HepG2 (cell line): Measurements from ENCODE around the gene WDR86. TPM values are rescaled to one million over a fixed set of nuclear protein-coding genes. Genes with fewer than 3 reads are reported as not detected.

Experiments
- ATAC-seq: fragments of 200-7000 bp; cut with Tn5 transposase; 3 replicates; pipeline ENCODE4 v1.9.1; 2020; ENCODE audit warnings: mild to moderate bottlenecking, moderate library complexity
- BruUV-seq: library from RNA; stranded (reverse); fragments of 400-500 nt; replicated peaks from 2 replicates; lab custom pipeline; 2021; lab: Mats Ljungman, UMichigan
- CTCF ChIA-PET: fragments of 300-600 bp; formaldehyde crosslinking; extraction: SDS; loops from one replicate; lab custom pipeline; 2021; ENCODE audit warnings: low total read pairs, inconsistent platforms, low intra/inter-chr PET ratio; lab: Yijun Ruan, JAX
- POLR2A ChIA-PET: fragments of 350-600 bp; sonication (Branson Sonifier 250); formaldehyde crosslinking; loops from one replicate; lab custom pipeline; 2020; ENCODE audit warnings: antibody characterized with exemption, inconsistent platforms; lab: Yijun Ruan, JAX
- DNase-seq: peaks from one replicate; pipeline ENCODE4 v3.0.0-alpha.2; 2015; ENCODE audit warnings: low spot score
- FAIRE-seq: peaks from 3 replicates; lab custom pipeline; 2011; peaks lifted over from hg19 to GRCh38; lab: Jason Lieb, UNC
- H2AFZ ChIP-seq: one replicate; pipeline ENCODE4 v1.6.1; 2011; ENCODE audit warnings: low read length, inconsistent platforms
- H3K27ac ChIP-seq: fragments of 300-600 bp; 3 replicates; pipeline ENCODE4 v1.8.0; 2011; ENCODE audit warnings: mixed run types, mild to moderate bottlenecking, mixed read lengths, low read length, inconsistent platforms; ENCODE audit not compliant: insufficient read depth; ENCODE audit errors: extremely low read length
- H3K27me3 ChIP-seq, 2 experiments: fragments of 200-600 bp in 1 of 2; 2 replicates in 1 of 2; 3 replicates in 1 of 2; pipeline versions ENCODE4 v1.6.0 to v1.8.0; 2011; ENCODE audit warnings: low read length in 2 of 2, mild to moderate bottlenecking in 2 of 2, moderate library complexity in 2 of 2, inconsistent platforms in 1 of 2; ENCODE audit not compliant: insufficient read depth in 2 of 2, control insufficient read depth in 1 of 2
- H3K36me3 ChIP-seq, 2 experiments: fragments of 200-600 bp in 1 of 2; replicated peaks in 1 of 2; 2 replicates in 1 of 2; 3 replicates in 1 of 2; pipeline versions ENCODE4 v1.5.1 to v1.8.0; 2011; ENCODE audit warnings: low read length in 2 of 2, inconsistent platforms in 1 of 2; ENCODE audit not compliant: insufficient read depth in 2 of 2, control insufficient read depth in 1 of 2
- H3K4me1 ChIP-seq: 2 replicates; pipeline ENCODE4 v1.5.1; 2012; ENCODE audit warnings: low read length, inconsistent platforms; ENCODE audit not compliant: insufficient read depth
- H3K4me2 ChIP-seq: 2 replicates; pipeline ENCODE4 v1.6.0; 2011; ENCODE audit warnings: low read depth, low read length, inconsistent platforms
- H3K4me3 ChIP-seq, 3 experiments: fragments of 200-600 bp in 1 of 3; sonication (generic), shearing (Covaris generic) in 1 of 3; replicated peaks in 1 of 3; 2 replicates each; pipeline ENCODE4 v1.5.1; 2011 to 2016; ENCODE audit warnings: low read length in 3 of 3, inconsistent platforms in 2 of 3, low read depth in 2 of 3, mild to moderate bottlenecking in 2 of 3, control low read depth in 1 of 3, mixed read lengths in 1 of 3; ENCODE audit not compliant: insufficient read depth in 1 of 3
- H3K79me2 ChIP-seq: one replicate; pipeline ENCODE4 v1.6.1; 2011; ENCODE audit warnings: low read length, inconsistent platforms; ENCODE audit not compliant: insufficient read depth
- H3K9ac ChIP-seq: 2 replicates; pipeline ENCODE4 v1.6.0; 2011; ENCODE audit warnings: mild to moderate bottlenecking, low read depth, low read length, inconsistent platforms; ENCODE audit not compliant: insufficient read depth
- H3K9me3 ChIP-seq: 2 replicates; pipeline ENCODE4 v1.5.1; 2012; ENCODE audit warnings: mild to moderate bottlenecking, low read length
- H4K20me1 ChIP-seq: 2 replicates; pipeline ENCODE4 v1.6.0; 2011; ENCODE audit warnings: inconsistent platforms, mild to moderate bottlenecking, low read length, moderate library complexity; ENCODE audit not compliant: insufficient read depth
- ELF4 ChIP-seq: sonication (generic); formaldehyde crosslinking; IDR thresholded peaks from 2 replicates; pipeline ENCODE4 v1.5.0; 2020; ENCODE audit warnings: missing genetic modification reagents, mild to moderate bottlenecking, moderate library complexity, borderline replicate concordance
- FOXK2 ChIP-seq: fragments of 450-650 bp; IDR thresholded peaks from 2 replicates; pipeline ENCODE4 v1.6.1; 2016
- MED8 ChIP-seq: sonication (generic); formaldehyde crosslinking; IDR thresholded peaks from 2 replicates; pipeline ENCODE4 v1.8.1; 2023; ENCODE audit warnings: mild to moderate bottlenecking, missing genetic modification reagents; ENCODE audit not compliant: insufficient replicate concordance
- NR2F1 ChIP-seq, 2 experiments: fragments of 450-650 bp in 1 of 2; formaldehyde crosslinking in 1 of 2; IDR thresholded peaks; 2 replicates each; pipeline versions ENCODE4 v1.5.0 to v1.6.1; 2016 to 2020; ENCODE audit warnings: mild to moderate bottlenecking in 1 of 2, missing compliant biosample characterization in 1 of 2, missing genetic modification reagents in 1 of 2, moderate library complexity in 1 of 2
- PRPF4 ChIP-seq: fragments of 200-400 bp; formaldehyde crosslinking; IDR thresholded peaks from 2 replicates; pipeline ENCODE4 v1.6.1; 2016; ENCODE audit warnings: low read length, low read depth; ENCODE audit not compliant: poor library complexity, severe bottlenecking
- RFX3 ChIP-seq: IDR thresholded peaks from 2 replicates; pipeline ENCODE4 v1.6.1; 2016; ENCODE audit warnings: missing biosample characterization, missing genetic modification reagents
- SMAD9 ChIP-seq: sonication (generic); formaldehyde crosslinking; IDR thresholded peaks from 2 replicates; pipeline ENCODE4 v1.5.1; 2020; ENCODE audit warnings: mild to moderate bottlenecking, missing genetic modification reagents
- SRSF9 ChIP-seq: fragments of 200-400 bp; formaldehyde crosslinking; IDR thresholded peaks from 2 replicates; pipeline ENCODE4 v1.6.1; 2018; ENCODE audit warnings: borderline replicate concordance, mild to moderate bottlenecking, low read depth, low read length; ENCODE audit not compliant: insufficient read depth, poor library complexity, severe bottlenecking
- TAF1 ChIP-seq: sonication (generic); formaldehyde crosslinking; IDR thresholded peaks from 2 replicates; pipeline ENCODE4 v1.4.0; 2020; ENCODE audit warnings: missing genetic modification reagents
- ZFP36 ChIP-seq: fragments of 150-350 bp; IDR thresholded peaks from 2 replicates; pipeline ENCODE4 v1.6.1; 2018; ENCODE audit warnings: borderline replicate concordance, low read length, low read depth; ENCODE audit not compliant: partially characterized antibody
- ZMYM3 ChIP-seq: sonication (generic); formaldehyde crosslinking; IDR thresholded peaks from 2 replicates; pipeline ENCODE4 v1.5.1; 2020; ENCODE audit warnings: mild to moderate bottlenecking, missing genetic modification reagents
- ZMYM4 ChIP-seq: sonication (generic); formaldehyde crosslinking; IDR thresholded peaks from 2 replicates; pipeline ENCODE4 v1.8.1; 2023; ENCODE audit warnings: mild to moderate bottlenecking, missing genetic modification reagents
- ZNF10 ChIP-seq: sonication (generic); formaldehyde crosslinking; IDR thresholded peaks from 2 replicates; pipeline ENCODE4 v1.4.0; 2020; ENCODE audit warnings: mild to moderate bottlenecking, low read depth, missing genetic modification reagents, borderline replicate concordance
- ZNF567 ChIP-seq: sonication (generic); formaldehyde crosslinking; IDR thresholded peaks from 2 replicates; pipeline ENCODE4 v1.8.1; 2023; ENCODE audit warnings: mild to moderate bottlenecking, missing genetic modification reagents, borderline replicate concordance
- ZNF75D ChIP-seq: sonication (generic); formaldehyde crosslinking; IDR thresholded peaks from 2 replicates; pipeline ENCODE4 v1.8.1; 2023; ENCODE audit warnings: missing genetic modification reagents, mild to moderate bottlenecking, borderline replicate concordance
- ZNF775 ChIP-seq: sonication (generic); formaldehyde crosslinking; IDR thresholded peaks from 2 replicates; pipeline ENCODE4 v1.4.0; 2020; ENCODE audit warnings: missing genetic modification reagents, mild to moderate bottlenecking, moderate library complexity, borderline replicate concordance
- ZNF781 ChIP-seq: sonication (generic); formaldehyde crosslinking; IDR thresholded peaks from 2 replicates; pipeline ENCODE4 v1.5.1; 2020; ENCODE audit warnings: borderline replicate concordance, mild to moderate bottlenecking, missing genetic modification reagents; ENCODE audit errors: not compliant biosample characterization
- ZNF83 ChIP-seq: sonication (generic); formaldehyde crosslinking; IDR thresholded peaks from 2 replicates; pipeline ENCODE4 v1.4.0; 2020; ENCODE audit warnings: missing genetic modification reagents, mild to moderate bottlenecking, borderline replicate concordance
- WGBS: methylation state at CpG from one replicate; pipeline ENCODE4 v1.1.6; 2017; ENCODE audit warnings: low lambda C conversion rate; 5-methylcytosine and 5-hydroxymethylcytosine counted together
- in situ Hi-C: cut with HindIII; loops from 2 replicates; pipeline ENCODE4 v1.10.0; 2017; ENCODE audit warnings: low pct_unique_long_range_greater_than_20kb; ENCODE audit not compliant: extremely low pct_ligation_motif_present
- intact Hi-C: fragments of 100-400 bp; cut with micrococcal nuclease; formaldehyde crosslinking; loops from one replicate; pipeline ENCODE4 v1.10.0; 2022; ENCODE audit not compliant: unreplicated experiment
- polyA plus RNA-seq, 8 experiments: library from polyadenylated mRNA; depleted of rRNA in 3 of 8; stranded (reverse) in 7 of 8; unstranded in 1 of 8; fragments of >200 nt; fragmentation: Illumina TruSeq in 4 of 8; extraction: Trizol in 4 of 8; gene quantifications; 2 replicates each; pipeline versions ENCODE4 v1.2.1 to v1.2.3, GENCODE V29; 2011 to 2016; ENCODE audit warnings: low read depth in 4 of 8, missing spikeins in 1 of 8, mixed read lengths in 1 of 8; ENCODE audit not compliant: insufficient read depth in 1 of 8
- total RNA-seq, 5 experiments: library from RNA; depleted of rRNA; stranded (reverse); fragments of >200 nt; fragmentation: Illumina TruSeq; extraction: Trizol; gene quantifications; 2 replicates each; pipeline ENCODE4 v1.2.3, GENCODE V29; 2016; ENCODE audit warnings: low read depth in 1 of 5
- TF ChIP-seq, protein P1 (sequence below): conservative IDR thresholded peaks from 2 replicates; pipeline ENCODE4 v1.6.1; 2018; ENCODE audit warnings: missing genetic modification reagents
- TF ChIP-seq, protein P2 (sequence below): sonication (generic); formaldehyde crosslinking; IDR thresholded peaks from 2 replicates; pipeline ENCODE4 v1.4.0; 2020; ENCODE audit warnings: missing genetic modification reagents

Gene WDR86
- total and polyA plus RNA-seq, 2 of the 13 experiments (the other 11 are each of a cell fraction or from before 2014, with no cell fraction given), result 0.11 to 2.9 TPM

DNA sequence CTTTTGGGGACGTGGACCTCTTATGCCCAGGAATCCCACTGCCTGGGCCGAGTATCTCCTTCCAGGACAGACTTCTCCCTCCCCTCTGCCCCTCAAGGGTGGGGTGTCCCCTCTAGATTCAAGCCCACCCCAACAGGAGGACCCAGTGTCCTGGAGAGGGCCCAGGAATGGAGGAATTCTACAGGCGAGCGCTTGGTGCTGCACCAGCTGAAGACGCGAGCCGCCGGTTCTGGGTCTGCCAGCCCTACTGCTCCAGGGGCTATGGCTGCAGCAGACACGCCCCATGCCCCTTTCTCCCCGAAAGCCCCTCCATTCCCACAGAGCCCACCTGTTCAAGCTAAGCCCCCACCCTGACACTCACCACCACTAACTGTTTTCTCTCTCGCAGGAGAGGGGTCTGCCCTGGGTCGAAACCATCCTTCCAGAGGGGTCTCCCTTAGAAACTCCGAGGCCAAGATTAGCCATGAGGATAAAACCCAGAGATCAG is 21.5 kb upstream of the WDR86 start:
- no peak for FAIRE-seq
- DNase-seq, result no peak
- CTCF ChIA-PET, result no interaction called here
- Histone ChIP-seq H3K79me2 (no peaks in the 10 kb centered on the region), H3K4me3 (no peak overlapping the region), H3K4me1 (no peaks in the 10 kb centered on the region), H3K9ac (no peak overlapping the region), H2AFZ (no peak overlapping the region), H3K4me2 (no peak overlapping the region), H3K27ac (no peak overlapping the region), H3K27me3 (peaks cover 11 to 71% of the 10 kb centered on the region in 2 experiments), H3K9me3 (no peaks in the 10 kb centered on the region), H3K36me3 (no peaks in the 10 kb centered on the region), H4K20me1 (no peaks in the 10 kb centered on the region)
- 19% methylated on average over 7 of the region's 13 CpGs for WGBS
- TF ChIP-seq ZFP36 (no peak), ZNF83 (CRISPR knock-in tag) (no peak), ZMYM3 (CRISPR knock-in tag) (no peak), ZMYM4 (CRISPR knock-in tag) (no peak), ZNF775 (no peak), ZNF10 (CRISPR knock-in tag) (no peak), TAF1 (CRISPR knock-in tag) (no peak), ZNF567 (CRISPR knock-in tag) (no peak), MED8 (CRISPR knock-in tag) (no peak), SRSF9 (no peak), RFX3 (no peak), ZNF781 (CRISPR knock-in tag) (no peak), PRPF4 (no peak), FOXK2 (no peak), ELF4 (no peak), ZNF75D (CRISPR knock-in tag) (no peak), SMAD9 (no peak), NR2F1 (CRISPR knock-in tag; IDR thresholded peaks at IDR 0.05) (no peak)
- TF ChIP-seq, protein P1, sequence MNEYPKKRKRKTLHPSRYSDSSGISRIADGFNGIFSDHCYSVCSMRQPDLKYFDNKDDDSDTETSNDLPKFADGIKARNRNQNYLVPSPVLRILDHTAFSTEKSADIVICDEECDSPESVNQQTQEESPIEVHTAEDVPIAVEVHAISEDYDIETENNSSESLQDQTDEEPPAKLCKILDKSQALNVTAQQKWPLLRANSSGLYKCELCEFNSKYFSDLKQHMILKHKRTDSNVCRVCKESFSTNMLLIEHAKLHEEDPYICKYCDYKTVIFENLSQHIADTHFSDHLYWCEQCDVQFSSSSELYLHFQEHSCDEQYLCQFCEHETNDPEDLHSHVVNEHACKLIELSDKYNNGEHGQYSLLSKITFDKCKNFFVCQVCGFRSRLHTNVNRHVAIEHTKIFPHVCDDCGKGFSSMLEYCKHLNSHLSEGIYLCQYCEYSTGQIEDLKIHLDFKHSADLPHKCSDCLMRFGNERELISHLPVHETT (CRISPR knock-in tag), result no peak
- TF ChIP-seq, protein P2, sequence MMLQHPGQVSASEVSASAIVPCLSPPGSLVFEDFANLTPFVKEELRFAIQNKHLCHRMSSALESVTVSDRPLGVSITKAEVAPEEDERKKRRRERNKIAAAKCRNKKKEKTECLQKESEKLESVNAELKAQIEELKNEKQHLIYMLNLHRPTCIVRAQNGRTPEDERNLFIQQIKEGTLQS (CRISPR knock-in tag), result no peak
- intact Hi-C loops (no loop called here), in situ Hi-C loops (no loop called here)
- ATAC-seq, result no peak
- POLR2A ChIA-PET, result no interaction called here
- BruUV-seq, result no TSS peak
